ENCODE data around the gene CASS4.

GRCh38 chr20:56430957-56431356 lies 18.9 kb downstream of the CASS4 start:
- TF ChIP-seq, protein P1, sequence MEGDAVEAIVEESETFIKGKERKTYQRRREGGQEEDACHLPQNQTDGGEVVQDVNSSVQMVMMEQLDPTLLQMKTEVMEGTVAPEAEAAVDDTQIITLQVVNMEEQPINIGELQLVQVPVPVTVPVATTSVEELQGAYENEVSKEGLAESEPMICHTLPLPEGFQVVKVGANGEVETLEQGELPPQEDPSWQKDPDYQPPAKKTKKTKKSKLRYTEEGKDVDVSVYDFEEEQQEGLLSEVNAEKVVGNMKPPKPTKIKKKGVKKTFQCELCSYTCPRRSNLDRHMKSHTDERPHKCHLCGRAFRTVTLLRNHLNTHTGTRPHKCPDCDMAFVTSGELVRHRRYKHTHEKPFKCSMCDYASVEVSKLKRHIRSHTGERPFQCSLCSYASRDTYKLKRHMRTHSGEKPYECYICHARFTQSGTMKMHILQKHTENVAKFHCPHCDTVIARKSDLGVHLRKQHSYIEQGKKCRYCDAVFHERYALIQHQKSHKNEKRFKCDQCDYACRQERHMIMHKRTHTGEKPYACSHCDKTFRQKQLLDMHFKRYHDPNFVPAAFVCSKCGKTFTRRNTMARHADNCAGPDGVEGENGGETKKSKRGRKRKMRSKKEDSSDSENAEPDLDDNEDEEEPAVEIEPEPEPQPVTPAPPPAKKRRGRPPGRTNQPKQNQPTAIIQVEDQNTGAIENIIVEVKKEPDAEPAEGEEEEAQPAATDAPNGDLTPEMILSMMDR (IDR thresholded peaks at IDR 0.05) = no peak
- TF ChIP-seq POLR2A (IDR thresholded peaks at IDR 0.05) (no peak), POLR2AphosphoS5 (IDR thresholded peaks at IDR 0.05) (no peak), EP300 (IDR thresholded peaks at IDR 0.05) (no peak)

All from gastroesophageal sphincter (tissue), 3 donors.